NCI-H1092 treated with DMSO at 0.1 percent for 48 hours (cell line): ENCODE measurements around the gene CABP7.
"Not testable (repeated sequence)": the region's sequence is repeated elsewhere in the genome, so short reads cannot be mapped to it uniquely, and the experiment has no call there.

Source experiments
- DNase-seq: peaks from one replicate; lab custom pipeline; 2025; lab: John Stamatoyannopoulos, UW

Gene CABP7

GRCh38 chr22:29748248-29748893 lies 28.6 kb downstream of the CABP7 start:
- DNase-seq = no peak

- DNase-seq = no peak
Measured at GRCh38 chr22:29750029-29750428, 30.2 kb downstream of the CABP7 start.

GRCh38 chr22:29750559-29751538 lies 31.0 kb downstream of the CABP7 start:
- DNase-seq = no peak

- DNase-seq = no peak
Measured at GRCh38 chr22:29751669-29752068, 31.9 kb downstream of the CABP7 start.

- no peak for DNase-seq
Measured at GRCh38 chr22:29753808-29754657, 34.2 kb downstream of the CABP7 start.

- not testable (repeated sequence) for DNase-seq
Measured at GRCh38 chr22:29754658-29755395, 35.0 kb downstream of the CABP7 start.

- no peak for DNase-seq
Measured at GRCh38 chr22:29755889-29756288, 36.1 kb downstream of the CABP7 start.

GRCh38 chr22:29756341-29756740 lies 36.5 kb downstream of the CABP7 start:
- no peak for DNase-seq

GRCh38 chr22:29757096-29757495 lies 37.3 kb downstream of the CABP7 start:
- no peak for DNase-seq

- no peak for DNase-seq
Measured at GRCh38 chr22:29758068-29758622, 38.3 kb downstream of the CABP7 start.

GRCh38 chr22:29758959-29759358 lies 39.2 kb downstream of the CABP7 start:
- no peak for DNase-seq

- DNase-seq = peak; percentile 43
Measured at GRCh38 chr22:29762263-29762662, 42.5 kb downstream of the CABP7 start.

- DNase-seq = no peak
Measured at GRCh38 chr22:29765905-29766631, 46.3 kb downstream of the CABP7 start.

- DNase-seq = peak; percentile 98
Measured at GRCh38 chr22:29766632-29767170, 46.9 kb downstream of the CABP7 start, which contains the start of gene ZMAT5. Gene ZMAT5 (minus strand): TSS chr22:29767007. CDS start chr22:29748544, 18,463 bp downstream.

- peak; percentile 98 for DNase-seq
Measured at GRCh38 chr22:29767171-29768051, 47.6 kb downstream of the CABP7 start, which contains the start of gene UQCR10. Gene UQCR10 (plus strand): TSS chr22:29767369. CDS start chr22:29767399, 30 bp downstream.

- DNase-seq = no peak
Measured at GRCh38 chr22:29768052-29768693, 48.4 kb downstream of the CABP7 start.

- DNase-seq = no peak
Measured at GRCh38 chr22:29769723-29770321, 50.0 kb downstream of the CABP7 start.

GRCh38 chr22:29772170-29772641 lies 52.4 kb downstream of the CABP7 start:
- peak; percentile 8 for DNase-seq
